HEK293T (cell line): ENCODE data around the gene GMIP.
"Not testable (repeated sequence)": the region's sequence is repeated elsewhere in the genome, so short reads cannot be mapped to it uniquely, and the experiment has no call there.

Experiments
- CTBP1 ChIP-seq: fragments of 450-650 bp; IDR thresholded peaks from 2 replicates; pipeline ENCODE4 v1.6.1; 2016; ENCODE audit warnings: borderline replicate concordance
- FOXM1 ChIP-seq: fragments of 450-650 bp; IDR thresholded peaks from 2 replicates; pipeline ENCODE4 v1.6.1; 2017; ENCODE audit warnings: mild to moderate bottlenecking, borderline replicate concordance
- HDGF ChIP-seq: fragments of 450-650 bp; IDR thresholded peaks from 2 replicates; pipeline ENCODE4 v1.6.1; 2017; ENCODE audit warnings: antibody characterized with exemption, borderline replicate concordance
- PKNOX1 ChIP-seq: fragments of 450-650 bp; IDR thresholded peaks from 2 replicates; pipeline ENCODE4 v1.6.1; 2016
- SP1 ChIP-seq: fragments of 450-650 bp; IDR thresholded peaks from 2 replicates; pipeline ENCODE4 v1.6.1; 2017
- SUZ12 ChIP-seq: fragments of 450-650 bp; IDR thresholded peaks from 2 replicates; pipeline ENCODE4 v1.6.1; 2016; ENCODE audit warnings: mild to moderate bottlenecking

- not testable (repeated sequence) for TF ChIP-seq PKNOX1, SUZ12, HDGF, CTBP1, FOXM1, SP1
These were observed 45.6 kb upstream of the GMIP start for GRCh38 chr19:19689023-19689422.
